Neural crest cell (in vitro differentiated cells): Measurements from ENCODE around the gene CIITA. TPM values are rescaled to one million over a fixed set of nuclear protein-coding genes. Genes with fewer than 3 reads are reported as not detected.

Experiments used
- DNase-seq: peaks from one replicate; pipeline ENCODE4 v3.0.0; 2021; ENCODE audit warnings: low read depth, mixed read lengths, low spot score
- H3K27ac Mint-ChIP-seq: one replicate; pipeline ENCODE4 v1.8.0; 2021; ENCODE audit warnings: mild to moderate bottlenecking, mixed read lengths; ENCODE audit not compliant: unreplicated experiment
- H3K27me3 Mint-ChIP-seq: 2 replicates; pipeline ENCODE4 v1.8.0; 2021; ENCODE audit warnings: low read depth, mild to moderate bottlenecking, mixed read lengths
- H3K36me3 Mint-ChIP-seq: 2 replicates; pipeline ENCODE4 v1.8.0; 2021; ENCODE audit warnings: low read depth, mild to moderate bottlenecking, mixed read lengths
- H3K4me1 Mint-ChIP-seq: 2 replicates; pipeline ENCODE4 v1.8.0; 2021; ENCODE audit warnings: mixed read lengths
- H3K4me3 Mint-ChIP-seq: one replicate; pipeline ENCODE4 v1.8.0; 2021; ENCODE audit warnings: mild to moderate bottlenecking, mixed read lengths
- H3K9me3 Mint-ChIP-seq: 2 replicates; pipeline ENCODE4 v1.8.0; 2021; ENCODE audit warnings: mixed read lengths
- total RNA-seq: library from RNA; stranded (reverse); gene quantifications from 2 replicates; pipeline ENCODE4 v1.2.1, GENCODE V29; 2021
- TF ChIP-seq, protein P1 (sequence below): fragments of 200-600 bp; sonication (generic); conservative IDR thresholded peaks from 2 replicates; pipeline ENCODE4 v1.5.0; 2021; ENCODE audit warnings: antibody characterized with exemption, mild to moderate bottlenecking

CIITA gene
- total RNA-seq, 1 donor from 2014 or later = not detected

DNA sequence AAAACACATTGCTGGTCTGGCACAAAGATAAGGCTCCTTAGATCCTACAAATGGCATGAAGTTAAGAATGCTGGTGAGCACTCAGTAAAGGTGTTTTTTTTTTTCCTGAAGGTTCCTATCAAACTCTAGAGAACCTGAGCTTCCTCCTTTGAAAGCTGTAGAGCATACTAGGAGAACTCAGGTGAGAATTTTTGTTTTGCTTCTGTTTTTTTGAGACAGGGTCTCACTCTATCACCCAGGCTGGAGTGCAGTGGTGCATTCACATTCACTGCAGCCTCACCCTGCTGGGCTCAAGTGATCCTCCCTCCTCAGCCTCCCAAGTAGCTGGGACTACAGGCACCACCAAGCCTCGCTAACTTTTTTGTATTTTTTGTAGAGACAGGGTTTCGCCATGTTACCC lies 21.0 kb upstream of the CIITA start:
- DNase-seq = no peak
- Mint-ChIP-seq H3K27ac (no peak overlapping the region), H3K9me3 (peaks cover 7% of the 10 kb centered on the region), H3K27me3 (peaks cover 12% of the 10 kb centered on the region), H3K4me3 (no peak overlapping the region), H3K4me1 (no peaks in the 10 kb centered on the region), H3K36me3 (no peaks in the 10 kb centered on the region)
- TF ChIP-seq, protein P1, sequence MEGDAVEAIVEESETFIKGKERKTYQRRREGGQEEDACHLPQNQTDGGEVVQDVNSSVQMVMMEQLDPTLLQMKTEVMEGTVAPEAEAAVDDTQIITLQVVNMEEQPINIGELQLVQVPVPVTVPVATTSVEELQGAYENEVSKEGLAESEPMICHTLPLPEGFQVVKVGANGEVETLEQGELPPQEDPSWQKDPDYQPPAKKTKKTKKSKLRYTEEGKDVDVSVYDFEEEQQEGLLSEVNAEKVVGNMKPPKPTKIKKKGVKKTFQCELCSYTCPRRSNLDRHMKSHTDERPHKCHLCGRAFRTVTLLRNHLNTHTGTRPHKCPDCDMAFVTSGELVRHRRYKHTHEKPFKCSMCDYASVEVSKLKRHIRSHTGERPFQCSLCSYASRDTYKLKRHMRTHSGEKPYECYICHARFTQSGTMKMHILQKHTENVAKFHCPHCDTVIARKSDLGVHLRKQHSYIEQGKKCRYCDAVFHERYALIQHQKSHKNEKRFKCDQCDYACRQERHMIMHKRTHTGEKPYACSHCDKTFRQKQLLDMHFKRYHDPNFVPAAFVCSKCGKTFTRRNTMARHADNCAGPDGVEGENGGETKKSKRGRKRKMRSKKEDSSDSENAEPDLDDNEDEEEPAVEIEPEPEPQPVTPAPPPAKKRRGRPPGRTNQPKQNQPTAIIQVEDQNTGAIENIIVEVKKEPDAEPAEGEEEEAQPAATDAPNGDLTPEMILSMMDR = no peak

DNA sequence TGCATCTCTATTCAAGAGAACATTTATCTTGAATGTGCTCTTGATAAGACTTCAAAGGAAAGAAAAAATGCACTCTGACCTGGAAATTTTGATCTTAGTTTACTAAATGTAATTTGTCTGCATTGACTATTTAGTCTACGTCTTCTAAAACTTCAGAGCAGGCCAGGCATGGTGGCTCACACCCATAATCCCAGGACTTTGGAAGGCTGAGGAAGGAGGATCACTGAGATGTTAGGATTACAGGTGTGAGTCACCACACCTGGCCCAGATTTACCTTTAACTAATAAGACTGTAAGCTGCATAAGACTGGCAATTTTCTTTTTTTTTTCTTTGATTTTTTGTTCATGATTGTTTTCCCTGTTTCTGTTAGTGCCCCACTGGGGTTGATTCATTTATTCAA lies 18.8 kb upstream of the CIITA start:
- Mint-ChIP-seq H3K36me3 (no peaks in the 10 kb centered on the region), H3K27ac (no peak overlapping the region), H3K27me3 (peaks cover 34% of the 10 kb centered on the region), H3K4me1 (no peaks in the 10 kb centered on the region), H3K9me3 (peaks cover 7% of the 10 kb centered on the region), H3K4me3 (no peak overlapping the region)
- no peak for DNase-seq
- TF ChIP-seq, protein P1 = no peak

DNA sequence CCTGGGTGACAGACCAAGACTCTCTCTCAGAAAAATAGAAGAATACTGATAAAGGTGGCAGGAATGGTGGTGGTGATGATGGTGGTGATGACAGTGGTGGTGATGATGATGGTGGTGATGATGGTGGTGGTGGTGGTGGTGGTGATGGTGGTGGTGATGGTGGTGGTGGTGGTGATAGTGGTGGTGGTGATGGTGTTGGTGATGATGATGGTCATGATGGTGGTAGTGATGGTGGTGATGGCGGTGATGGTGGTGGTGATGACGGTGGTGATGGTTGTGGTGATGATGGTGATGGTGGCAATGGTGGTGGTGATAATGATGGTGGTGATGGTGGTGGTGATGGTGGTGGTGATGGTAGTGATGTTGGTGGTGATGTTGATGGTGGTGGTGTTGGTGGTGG lies 18.0 kb upstream of the CIITA start:
- TF ChIP-seq, protein P1 = no peak
- Mint-ChIP-seq H3K27me3 (peaks cover 40% of the 10 kb centered on the region), H3K9me3 (peaks cover 7% of the 10 kb centered on the region), H3K4me1 (no peaks in the 10 kb centered on the region), H3K36me3 (no peaks in the 10 kb centered on the region), H3K4me3 (no peak overlapping the region), H3K27ac (no peak overlapping the region)
- DNase-seq = no peak

DNA sequence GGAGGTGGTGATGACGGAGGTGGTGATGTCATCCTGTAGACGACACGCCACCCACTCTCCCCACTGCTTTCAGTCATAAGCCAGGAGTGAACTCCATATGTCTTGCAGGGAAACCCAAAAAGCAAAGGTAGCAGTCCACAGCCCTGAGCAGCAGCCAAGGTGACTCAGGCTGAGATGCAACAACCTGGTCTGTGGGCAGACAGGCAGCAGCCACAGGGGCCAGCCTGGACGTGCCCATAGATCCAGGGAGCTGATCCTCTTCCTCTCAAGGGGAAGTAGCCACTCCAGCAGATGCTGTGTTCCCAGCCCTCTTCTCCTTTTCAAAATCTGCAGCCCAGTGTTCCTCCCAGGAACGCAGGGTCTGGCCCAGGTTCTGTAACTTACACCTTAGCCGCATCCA lies 17.3 kb upstream of the CIITA start:
- no peaks in the 10 kb centered on the region for H3K36me3 Mint-ChIP-seq

DNA sequence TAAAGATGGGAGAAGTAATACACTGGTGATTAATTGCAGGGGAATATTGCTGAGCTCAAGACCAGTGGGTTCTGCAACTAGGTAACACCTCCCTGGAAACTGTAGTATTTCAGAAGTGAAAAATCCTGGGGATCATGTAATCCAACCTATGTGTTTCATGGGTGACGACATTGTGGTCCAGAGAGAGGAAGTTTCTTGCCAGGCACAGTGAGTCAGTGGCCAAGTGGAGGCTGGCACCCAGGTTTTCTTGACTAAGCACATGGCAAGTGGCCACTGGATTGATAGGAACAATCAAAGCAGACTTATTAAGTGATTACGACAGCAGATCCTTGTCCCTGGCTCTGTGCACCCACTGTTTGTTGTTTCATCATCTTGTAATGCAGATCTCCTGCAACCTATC lies 14.6 kb upstream of the CIITA start:
- Mint-ChIP-seq H3K4me3 (no peak overlapping the region), H3K36me3 (no peaks in the 10 kb centered on the region), H3K27ac (no peak overlapping the region), H3K4me1 (no peaks in the 10 kb centered on the region), H3K9me3 (peaks cover 7% of the 10 kb centered on the region), H3K27me3 (peaks cover 63% of the 10 kb centered on the region)
- TF ChIP-seq, protein P1 = no peak
- no peak for DNase-seq

More for the DNA sequence above, 17.3 kb upstream of the CIITA start:
- Mint-ChIP-seq H3K27ac (no peak overlapping the region), H3K4me1 (no peaks in the 10 kb centered on the region), H3K27me3 (peaks cover 45% of the 10 kb centered on the region), H3K4me3 (no peak overlapping the region), H3K9me3 (peaks cover 7% of the 10 kb centered on the region)
- TF ChIP-seq, protein P1 = no peak
- no peak for DNase-seq
